Coronary artery (tissue), 2 donors: ENCODE results near the gene CACNA1I.

Experiments
- DNase-seq: peaks from one replicate; pipeline ENCODE4 v3.0.0-alpha.2; 2017; ENCODE audit warnings: low spot score
- H3K27ac ChIP-seq, 2 donors: fragments of 200-600 bp; sonication (generic); one replicate each; pipeline ENCODE4 v1.5.1; 2016 to 2019
- H3K4me3 ChIP-seq: fragments of 200-600 bp; sonication (generic); 2 replicates; pipeline ENCODE4 v1.5.1; 2016; ENCODE audit warnings: mild to moderate bottlenecking, moderate library complexity
- TF ChIP-seq, protein P1 (sequence below): fragments of 200-600 bp; sonication (generic); IDR thresholded peaks from one replicate; pipeline ENCODE4 v1.5.1; 2019; ENCODE audit warnings: antibody characterized with exemption

Gene CACNA1I

DNA sequence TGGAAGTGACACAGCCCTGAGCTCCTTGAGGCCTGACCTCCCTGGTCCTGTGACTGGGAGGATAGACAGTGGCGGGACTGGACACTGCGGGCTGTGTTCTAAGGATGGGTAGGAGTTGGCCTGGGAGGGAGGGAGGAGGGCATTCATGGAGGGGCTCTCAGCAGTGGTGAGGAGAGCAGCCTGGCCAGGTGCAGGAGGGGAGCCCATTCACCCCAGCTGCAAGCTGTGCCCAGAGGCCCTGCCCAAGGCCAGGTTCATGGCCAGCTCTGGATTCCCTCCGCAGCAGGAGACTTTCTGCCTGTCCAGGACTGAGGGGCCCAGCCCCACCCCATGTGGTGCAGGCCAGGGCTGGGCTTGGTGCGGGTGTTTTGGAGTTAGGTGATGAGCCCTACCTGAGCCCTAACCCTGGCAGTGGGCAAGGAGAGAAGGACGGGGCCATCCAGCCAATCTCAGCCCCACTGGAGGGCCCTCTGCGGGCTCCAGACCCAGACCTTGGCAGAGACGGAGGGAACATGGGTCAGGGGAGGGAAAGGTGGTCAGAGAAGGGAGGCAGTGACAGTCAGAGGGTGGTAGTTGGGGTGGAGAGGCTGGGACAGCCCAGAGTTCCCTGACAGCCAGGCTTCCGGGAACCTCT lies 26.8 kb downstream of the CACNA1I start:
- H3K27ac ChIP-seq, result no peak overlapping the region
- H3K4me3 ChIP-seq, result no peak overlapping the region
- no peak for DNase-seq
- TF ChIP-seq, protein P1, sequence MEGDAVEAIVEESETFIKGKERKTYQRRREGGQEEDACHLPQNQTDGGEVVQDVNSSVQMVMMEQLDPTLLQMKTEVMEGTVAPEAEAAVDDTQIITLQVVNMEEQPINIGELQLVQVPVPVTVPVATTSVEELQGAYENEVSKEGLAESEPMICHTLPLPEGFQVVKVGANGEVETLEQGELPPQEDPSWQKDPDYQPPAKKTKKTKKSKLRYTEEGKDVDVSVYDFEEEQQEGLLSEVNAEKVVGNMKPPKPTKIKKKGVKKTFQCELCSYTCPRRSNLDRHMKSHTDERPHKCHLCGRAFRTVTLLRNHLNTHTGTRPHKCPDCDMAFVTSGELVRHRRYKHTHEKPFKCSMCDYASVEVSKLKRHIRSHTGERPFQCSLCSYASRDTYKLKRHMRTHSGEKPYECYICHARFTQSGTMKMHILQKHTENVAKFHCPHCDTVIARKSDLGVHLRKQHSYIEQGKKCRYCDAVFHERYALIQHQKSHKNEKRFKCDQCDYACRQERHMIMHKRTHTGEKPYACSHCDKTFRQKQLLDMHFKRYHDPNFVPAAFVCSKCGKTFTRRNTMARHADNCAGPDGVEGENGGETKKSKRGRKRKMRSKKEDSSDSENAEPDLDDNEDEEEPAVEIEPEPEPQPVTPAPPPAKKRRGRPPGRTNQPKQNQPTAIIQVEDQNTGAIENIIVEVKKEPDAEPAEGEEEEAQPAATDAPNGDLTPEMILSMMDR, result no peak

DNA sequence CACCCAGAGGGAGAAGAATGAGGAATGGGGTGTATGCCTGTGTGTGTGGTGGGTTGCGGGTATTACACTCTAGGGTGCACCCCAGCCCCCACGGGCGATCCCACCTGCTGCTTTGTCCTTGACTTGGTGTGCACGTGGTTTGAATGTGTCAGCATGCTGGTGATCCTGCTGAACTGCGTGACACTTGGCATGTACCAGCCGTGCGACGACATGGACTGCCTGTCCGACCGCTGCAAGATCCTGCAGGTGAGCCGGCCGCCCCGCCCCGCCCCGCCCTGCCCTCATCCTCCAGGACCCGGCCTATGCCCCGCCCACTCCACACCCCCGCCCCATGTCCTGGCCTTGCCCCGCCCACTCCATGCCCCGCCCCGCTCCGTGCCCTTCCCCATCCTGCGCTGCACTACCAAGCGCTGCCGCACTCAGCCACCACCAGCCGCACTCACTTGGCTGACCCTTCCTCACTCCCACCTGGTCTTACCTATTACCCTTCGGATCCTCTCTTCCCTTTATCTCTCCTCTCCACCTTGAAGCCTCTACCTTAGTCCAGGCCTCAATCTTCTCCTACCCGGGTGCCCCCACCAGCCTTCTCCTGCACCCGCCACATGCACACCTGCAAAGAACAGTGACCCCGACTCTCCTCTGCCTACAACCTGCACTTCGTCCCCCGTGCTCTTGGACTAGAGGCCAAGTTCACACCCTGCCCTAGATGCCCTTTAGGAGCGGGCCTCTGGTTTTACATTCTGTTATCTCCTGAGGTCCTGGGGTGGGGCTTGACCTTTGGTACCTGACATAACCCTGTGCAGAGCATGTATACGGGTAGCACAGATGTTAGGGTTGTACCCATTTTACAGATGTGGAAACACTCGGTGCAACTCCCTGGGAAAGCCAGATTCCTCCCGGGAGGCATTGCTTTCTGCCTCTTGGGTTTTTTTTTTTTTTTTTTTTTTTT lies 27.7 kb downstream of the CACNA1I start:
- DNase-seq, result no peak
- no peak overlapping the region for H3K27ac ChIP-seq
- no peak overlapping the region for H3K4me3 ChIP-seq
- TF ChIP-seq, protein P1, result no peak

DNA sequence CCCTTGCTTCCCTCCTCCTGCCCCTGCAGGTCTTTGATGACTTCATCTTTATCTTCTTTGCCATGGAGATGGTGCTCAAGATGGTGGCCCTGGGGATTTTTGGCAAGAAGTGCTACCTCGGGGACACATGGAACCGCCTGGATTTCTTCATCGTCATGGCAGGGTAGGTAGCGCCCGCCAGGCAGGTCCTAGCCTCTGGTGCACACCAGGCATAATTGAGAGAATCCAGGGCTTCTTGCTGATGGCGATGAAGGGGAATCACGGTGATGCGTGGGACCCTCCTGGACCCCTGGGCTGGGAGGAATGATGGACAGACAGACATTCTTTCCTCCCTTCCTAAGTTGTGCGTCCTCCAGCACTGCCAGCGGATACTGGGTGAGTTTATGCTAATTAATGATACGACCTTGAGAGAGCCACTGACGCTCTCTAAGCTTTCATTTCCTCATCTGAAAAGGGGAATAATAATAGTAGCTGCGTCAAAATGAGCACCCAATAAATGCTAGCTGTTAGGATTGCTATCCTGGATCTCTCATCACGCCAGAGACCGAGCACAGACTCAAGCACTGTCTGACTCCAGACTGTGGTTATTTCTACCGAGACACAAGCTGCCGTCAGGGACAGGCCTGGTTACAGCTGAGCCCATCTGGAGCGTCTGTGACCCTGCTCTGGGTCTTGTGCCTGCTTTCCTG lies 30.1 kb downstream of the CACNA1I start:
- DNase-seq, result no peak
- Histone ChIP-seq H3K27ac (no peak overlapping the region), H3K4me3 (no peak overlapping the region)
- TF ChIP-seq, protein P1, result no peak

DNA sequence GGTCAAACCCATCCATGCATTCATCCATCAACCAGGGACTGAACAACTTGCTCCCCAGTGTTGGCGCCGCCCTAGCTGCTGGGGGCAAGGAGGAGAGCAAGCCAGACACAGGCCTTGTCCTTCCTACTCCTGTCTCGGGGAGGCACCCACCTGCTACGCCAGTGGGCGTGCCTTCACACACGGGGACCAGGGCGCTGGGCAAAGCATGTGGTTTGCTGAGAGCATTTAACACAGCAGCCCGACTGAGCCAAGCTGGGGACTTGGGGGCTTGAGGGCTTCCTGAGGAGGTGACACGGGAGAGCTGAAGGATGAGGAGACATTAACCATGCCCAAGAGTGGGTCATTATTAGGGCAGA lies 30.6 kb downstream of the CACNA1I start:
- H3K4me3 ChIP-seq, result no peak overlapping the region
- no peak for DNase-seq
- H3K27ac ChIP-seq, result no peak overlapping the region
- TF ChIP-seq, protein P1, result no peak

DNA sequence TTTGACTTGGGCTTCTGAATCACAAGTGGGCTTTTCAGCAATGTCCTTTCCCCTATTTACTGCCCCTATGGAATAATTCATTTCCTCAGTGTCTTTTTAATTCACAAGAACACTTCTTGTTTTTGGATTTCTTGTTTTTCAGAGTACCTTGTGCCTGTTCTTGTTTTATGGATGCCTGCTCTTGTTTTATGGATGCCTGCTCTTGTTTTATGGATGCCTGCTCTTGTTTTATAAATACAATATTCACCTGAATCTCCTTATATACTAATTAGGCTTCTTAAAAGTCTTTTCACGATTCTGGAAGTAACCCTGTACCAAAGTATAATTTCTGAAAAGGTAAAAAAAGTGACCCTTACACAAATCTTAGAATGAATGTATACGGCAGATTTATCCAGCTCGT lies 32.8 kb downstream of the CACNA1I start:
- no peak for DNase-seq
- no peak overlapping the region for H3K27ac ChIP-seq
- TF ChIP-seq, protein P1, result no peak
- H3K4me3 ChIP-seq, result no peak overlapping the region

DNA sequence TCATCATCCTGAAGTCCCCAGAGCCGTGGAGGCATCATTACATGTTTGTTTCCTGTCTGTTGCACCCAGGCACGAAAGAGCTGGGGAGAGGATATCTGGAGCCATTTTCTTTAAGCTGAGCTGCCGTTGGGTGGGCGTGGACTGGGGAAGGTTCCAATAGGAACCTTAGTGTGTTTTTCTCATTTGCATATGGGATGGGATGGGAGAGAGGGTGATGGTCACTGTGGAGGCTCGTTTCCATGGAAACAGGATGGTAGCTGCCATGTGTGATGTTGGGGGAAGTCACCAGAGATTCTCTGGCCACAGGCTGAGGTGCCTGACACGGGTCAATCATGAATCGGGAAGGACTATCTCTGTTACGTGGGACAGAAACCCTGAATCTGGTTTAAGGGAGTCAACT lies 39.7 kb downstream of the CACNA1I start:
- Histone ChIP-seq H3K4me3 (no peak overlapping the region), H3K27ac (no peak overlapping the region)
- TF ChIP-seq, protein P1, result no peak
- no peak for DNase-seq
